Measurements from ENCODE around the gene APOM. TPM values are rescaled to one million over a fixed set of nuclear protein-coding genes. Genes with fewer than 3 reads are reported as not detected.

APOM gene
- total and polyA plus RNA-seq, 2 of the 4 experiments (the other 2 are of a cell fraction) = 1.4 to 3.8 TPM

- H3K18ac ChIP-seq (ENCODE audit: low read depth, low read length) = no peak overlapping the region
- H3K4me3 ChIP-seq (ENCODE audit: insufficient read depth, low read depth, low read length) = no peak overlapping the region
- H2BK5ac ChIP-seq (ENCODE audit: low read depth, low read length, poor library complexity, severe bottlenecking) = no peak overlapping the region
- H3K27me3 ChIP-seq (ENCODE audit: control insufficient read depth, insufficient read depth, low read length) = no peaks in the 10 kb centered on the region
- 94% methylated on average over 3 of the region's 6 CpGs; no CpG with 5 or more reads in 1 of the 2 experiments for WGBS, 2 experiments (ENCODE audit: extremely low coverage in 2 of 2, insufficient read length in 1 of 2)
- no peaks in the 10 kb centered on the region; the same call in 1 of the 2 replicates for H3K4me1 ChIP-seq (ENCODE audit: control insufficient read depth, insufficient read depth, low read length)
- no peak overlapping the region for H3K56ac ChIP-seq (ENCODE audit: extremely low read depth, insufficient read depth, low read length)
- H4K91ac ChIP-seq (ENCODE audit: insufficient read depth, low read depth, low read length) = no peak overlapping the region
- H3K14ac ChIP-seq (replicated peaks; ENCODE audit: low read depth, low read length) = no peak overlapping the region
- DNase-seq (no peak), ATAC-seq (ENCODE audit: low read depth) (no peak)
- in situ Hi-C loops (cut with MboI; ENCODE audit: low sequenced_read_pairs) (no loop called here), intact Hi-C loops (cut with micrococcal nuclease) (no loop called here), dilution Hi-C loops (cut with HindIII; ENCODE audit: low sequenced_read_pairs, unreplicated experiment) (no loop called here)
- no peak overlapping the region for H4K8ac ChIP-seq (ENCODE audit: low read depth in 2 of 2, low read length in 2 of 2)
- no peak overlapping the region for H2BK15ac ChIP-seq (ENCODE audit: low read depth, low read length)
- H2BK120ac ChIP-seq (ENCODE audit: low read depth, low read length) = no peak overlapping the region
- H3K23ac ChIP-seq (ENCODE audit: low read depth, low read length) = no peak overlapping the region
- H4K5ac ChIP-seq (ENCODE audit: low read depth, low read length) = no peak overlapping the region
- peaks cover 10% of the 10 kb centered on the region for H4K20me1 ChIP-seq (ENCODE audit: insufficient read depth, low read length)
- H2BK20ac ChIP-seq (ENCODE audit: low read depth, low read length) = no peak overlapping the region
- POLR2A ChIA-PET (ENCODE audit: unreplicated experiment) = interaction anchor here (1.3 kb wide), 1 partner anchor 20 kb away, joined by 3 read pairs; the partner anchor contains the start of gene C6orf47
- TF ChIP-seq RAD21 (IDR thresholded peaks at IDR 0.05; ENCODE audit: low read length) (no peak), ELK1 (IDR thresholded peaks at IDR 0.05; ENCODE audit: borderline replicate concordance, low read depth, low read length) (no peak), NFE2L2 (IDR thresholded peaks at IDR 0.05; ENCODE audit: low read depth, low read length) (no peak), CTCF (conservative IDR thresholded peaks at IDR 0.05; ENCODE audit: low read depth, low read length) (no peak), POLR2A (IDR thresholded peaks at IDR 0.05; ENCODE audit: low read depth, low read length) (no peak), USF2 (IDR thresholded peaks at IDR 0.05; ENCODE audit: low read depth, low read length) (no peak), RFX5 (IDR thresholded peaks at IDR 0.05; ENCODE audit: low read depth, low read length) (no peak), FOS (IDR thresholded peaks at IDR 0.05; ENCODE audit: low read depth, low read length) (no peak), BHLHE40 (IDR thresholded peaks at IDR 0.05; ENCODE audit: low read depth, low read length) (no peak), MXI1 (IDR thresholded peaks at IDR 0.05; ENCODE audit: borderline replicate concordance, low read depth, low read length) (no peak), MAFK (IDR thresholded peaks at IDR 0.05; ENCODE audit: low read depth, low read length) (no peak), SMC3 (IDR thresholded peaks at IDR 0.05; ENCODE audit: low read depth, low read length) (no peak), CHD1 (IDR thresholded peaks at IDR 0.05; ENCODE audit: low read depth, low read length) (no peak), RCOR1 (IDR thresholded peaks at IDR 0.05; ENCODE audit: insufficient replicate concordance, low read length) (no peak), CEBPB (IDR thresholded peaks at IDR 0.05; ENCODE audit: low read depth, low read length) (no peak), MAZ (IDR thresholded peaks at IDR 0.05; ENCODE audit: borderline replicate concordance, low read depth, low read length) (no peak)
- H3K9me1 ChIP-seq (ENCODE audit: insufficient read depth, low read length) = 0 out of 2 replicates have a peak, but pooled peaks cover 3% of the 10 kb centered on the region
- H3K9ac ChIP-seq (ENCODE audit: low read depth, low read length) = no peak overlapping the region
- H2AK5ac ChIP-seq (ENCODE audit: low read depth, low read length) = no peak overlapping the region
- H3K4ac ChIP-seq (ENCODE audit: low read depth, low read length) = no peak overlapping the region
- peaks cover 81% of the 10 kb centered on the region for H3K36me3 ChIP-seq (ENCODE audit: control insufficient read depth, insufficient read depth, low read length)
- TSS peak; percentile 93 for BruUV-seq (replicated peaks)
- peaks cover 11 to 16% of the 10 kb centered on the region in 2 experiments; a peak in 3 of 4 replicates for H3K79me1 ChIP-seq (ENCODE audit: low read depth in 1 of 2, low read length in 2 of 2)
- no peaks in the 10 kb centered on the region for H3K9me3 ChIP-seq (ENCODE audit: control insufficient read depth, insufficient read depth, low read length)
- no peak overlapping the region for H3K27ac ChIP-seq (ENCODE audit: insufficient read depth, low read length)
- no peak overlapping the region for H2AFZ ChIP-seq (replicated peaks; ENCODE audit: low read length, poor library complexity)
- no peak overlapping the region for H3K4me2 ChIP-seq (ENCODE audit: low read depth, low read length)
- no peak overlapping the region for H2AK9ac ChIP-seq (replicated peaks; ENCODE audit: low read depth, low read length, poor library complexity)
- CTCF ChIA-PET = no interaction called here
Observed at GRCh38 chr6:31640612-31641011, 15.1 kb upstream of the APOM start.

Measured in IMR-90 (cell line).